Stimulated activated CD8-positive, alpha-beta memory T cell treated with anti-CD3 and anti-CD28 coated beads, Interleukin-15, amount 100 ng/mL, for 24 hours (primary cell): ENCODE data around the gene TRIB2.

Experiments used
- DNase-seq: peaks from one replicate; pipeline ENCODE4 v3.0.0-alpha.2; 2020; ENCODE audit warnings: low read depth

The TRIB2 gene

GRCh38 chr2:12720754-12721378 lies 4.1 kb downstream of the TRIB2 start:
- no peak for DNase-seq

- DNase-seq, result no peak
Observed at GRCh38 chr2:12721566-12722446, 5.1 kb downstream of the TRIB2 start.

DNA sequence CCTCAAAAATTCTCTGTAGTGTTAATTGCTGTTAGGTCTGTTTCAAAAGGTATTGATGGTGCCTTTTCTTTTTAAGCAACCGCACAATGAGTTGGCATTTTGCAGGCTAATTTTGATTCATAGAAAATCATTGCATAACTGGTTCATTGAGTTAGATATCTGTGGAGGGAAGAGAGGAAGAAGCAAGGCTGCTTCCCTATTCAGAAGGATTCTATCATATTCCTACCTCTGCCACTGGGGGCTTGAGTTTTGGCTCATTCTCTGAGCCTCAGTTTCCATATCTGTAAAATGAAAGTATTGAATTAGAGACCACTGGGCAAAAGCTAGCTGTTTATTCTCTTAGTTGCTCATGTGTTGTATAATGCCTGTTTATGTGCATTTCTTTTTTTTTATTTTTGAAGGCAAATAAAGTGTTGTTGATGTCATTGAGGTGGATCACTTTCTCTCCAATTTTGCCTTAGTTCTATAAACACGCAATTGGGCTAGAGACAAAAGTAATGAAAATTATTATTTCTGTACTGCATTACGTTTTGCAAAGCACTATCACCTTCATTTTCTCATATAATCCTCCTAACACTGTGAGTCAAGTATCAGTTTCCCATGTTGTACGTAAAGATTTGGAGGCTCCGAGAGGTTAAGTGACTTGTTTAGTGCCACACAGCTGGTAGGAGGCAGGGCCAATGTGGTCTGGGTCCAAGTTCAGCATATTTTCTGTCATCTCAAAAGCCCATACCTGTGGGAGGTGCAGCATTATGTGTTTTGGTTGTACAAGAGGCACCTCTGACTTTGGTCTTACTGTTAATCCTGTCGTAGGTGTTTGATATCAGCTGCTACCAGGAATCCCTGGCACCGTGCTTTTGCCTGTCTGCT lies 5.9 kb downstream of the TRIB2 start:
- DNase-seq, result no peak

GRCh38 chr2:12723736-12724463 lies 7.2 kb downstream of the TRIB2 start:
- DNase-seq, result no peak

GRCh38 chr2:12725233-12726187 lies 8.8 kb downstream of the TRIB2 start:
- DNase-seq, result no peak

DNA sequence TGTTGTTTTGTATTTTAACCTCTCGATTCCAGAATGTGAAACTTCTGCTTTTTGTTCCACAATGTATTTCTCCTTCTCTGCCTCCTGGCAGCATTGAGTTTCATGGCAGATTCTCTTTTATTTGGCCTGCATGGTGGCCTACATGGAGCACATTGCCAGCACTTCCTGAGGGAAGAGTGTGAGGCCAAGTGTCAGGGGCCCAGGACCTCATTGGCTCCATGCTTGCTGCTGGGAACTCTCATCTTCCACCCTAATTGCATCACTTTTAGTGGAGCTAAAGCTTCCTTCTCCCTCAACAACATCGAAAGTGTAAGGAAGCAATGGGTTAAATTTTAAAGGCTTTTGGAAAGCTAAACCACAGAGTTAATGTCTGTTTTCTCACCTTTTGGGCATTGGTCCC lies 9.5 kb downstream of the TRIB2 start:
- no peak for DNase-seq

GRCh38 chr2:12727065-12727464 lies 10.3 kb downstream of the TRIB2 start:
- DNase-seq, result no peak

DNA sequence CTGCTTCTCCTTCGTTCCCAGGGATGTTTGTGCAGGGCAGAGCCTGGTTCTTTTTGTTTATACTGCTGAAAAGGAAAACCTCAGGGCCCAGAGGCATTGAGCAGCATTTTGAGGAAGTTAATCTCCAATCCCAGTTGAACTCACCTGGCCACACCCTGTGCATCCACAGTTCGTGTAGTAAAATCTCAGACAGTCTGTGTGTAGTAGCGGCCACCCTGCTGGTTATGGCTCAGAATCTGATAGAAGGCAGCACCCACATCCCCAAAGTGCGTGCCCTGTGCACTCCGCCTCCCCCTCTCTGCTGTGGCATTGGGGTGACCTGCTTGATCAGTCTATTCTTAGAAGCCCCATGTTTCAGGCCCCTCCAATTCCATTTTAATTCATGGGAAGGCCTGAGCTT lies 10.9 kb downstream of the TRIB2 start:
- DNase-seq, result no peak

DNA sequence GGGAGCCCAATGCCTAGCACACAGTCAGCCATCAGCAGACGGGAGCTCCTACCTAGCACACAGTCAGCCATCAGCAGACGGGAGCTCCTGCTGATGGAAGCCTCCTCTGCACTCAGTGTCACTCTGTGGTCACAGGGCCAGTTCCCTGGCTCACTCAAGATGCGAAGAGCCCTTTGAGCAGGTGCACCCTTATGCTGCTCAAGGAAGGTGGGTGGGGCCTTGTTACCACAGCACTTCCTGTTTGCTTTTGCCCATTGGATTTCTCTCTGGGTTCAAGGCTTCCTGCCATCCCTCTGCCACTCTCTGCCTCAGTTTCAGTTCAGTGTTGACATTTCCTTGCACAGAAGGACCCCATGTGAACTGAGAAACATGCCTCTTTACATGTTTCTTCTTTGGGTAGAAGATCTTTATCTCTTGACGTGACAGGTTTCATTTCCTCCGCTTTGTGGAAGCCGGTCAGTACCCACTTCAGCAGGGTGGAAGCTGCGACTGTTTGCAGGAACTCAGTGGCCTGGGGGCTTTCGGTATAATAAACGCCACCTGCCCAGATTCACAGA lies 11.6 kb downstream of the TRIB2 start:
- DNase-seq, result no peak

GRCh38 chr2:12730265-12730664 lies 13.5 kb downstream of the TRIB2 start:
- no peak for DNase-seq

DNA sequence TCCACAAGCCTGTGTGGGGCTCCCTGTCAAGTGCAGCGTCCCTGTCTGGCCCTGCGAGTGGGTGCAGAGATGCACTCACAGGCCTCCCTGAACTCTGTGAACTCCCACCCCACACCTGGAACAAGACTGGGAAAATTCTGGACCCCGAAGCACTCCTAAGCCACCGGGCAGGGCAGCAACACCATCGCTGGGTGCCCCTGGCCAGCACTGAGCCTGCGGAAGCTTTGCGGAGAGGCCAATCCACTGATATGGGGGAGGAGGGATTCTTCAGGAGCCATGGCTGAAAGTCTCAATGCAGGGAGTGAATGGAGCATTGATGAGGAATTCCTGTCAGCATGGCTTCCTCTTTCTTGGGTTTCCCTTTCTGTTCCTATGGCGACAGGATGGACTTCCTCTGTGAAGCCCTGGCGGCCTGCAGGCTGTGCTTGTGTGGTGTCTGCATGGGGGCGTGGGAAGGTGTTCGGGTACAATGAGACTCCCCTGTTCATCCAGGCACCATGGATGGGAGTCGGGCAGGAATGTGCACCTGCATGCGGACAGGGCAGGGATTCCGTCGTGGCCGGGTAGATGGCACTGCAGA lies 15.1 kb downstream of the TRIB2 start:
- DNase-seq, result no peak

DNA sequence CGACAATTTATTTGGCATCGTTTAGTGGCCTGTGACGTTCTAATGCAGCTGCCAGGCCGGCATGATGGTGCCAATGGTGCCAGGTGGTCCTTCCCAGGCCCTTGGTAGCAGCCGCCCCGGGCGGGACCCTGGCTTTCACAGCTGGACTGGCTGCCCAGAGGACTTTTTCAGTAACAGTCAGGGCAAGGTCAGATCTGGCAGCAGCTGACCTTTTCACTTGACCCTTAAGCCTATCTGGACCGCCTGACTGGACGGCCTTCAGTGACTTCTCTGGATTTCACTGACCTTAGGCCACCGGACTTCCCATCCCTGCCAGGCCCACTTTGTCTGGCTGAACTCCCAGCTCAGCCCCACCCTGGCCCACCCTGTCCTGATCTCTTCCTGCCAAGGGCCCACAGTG lies 15.9 kb downstream of the TRIB2 start:
- DNase-seq, result no peak

DNA sequence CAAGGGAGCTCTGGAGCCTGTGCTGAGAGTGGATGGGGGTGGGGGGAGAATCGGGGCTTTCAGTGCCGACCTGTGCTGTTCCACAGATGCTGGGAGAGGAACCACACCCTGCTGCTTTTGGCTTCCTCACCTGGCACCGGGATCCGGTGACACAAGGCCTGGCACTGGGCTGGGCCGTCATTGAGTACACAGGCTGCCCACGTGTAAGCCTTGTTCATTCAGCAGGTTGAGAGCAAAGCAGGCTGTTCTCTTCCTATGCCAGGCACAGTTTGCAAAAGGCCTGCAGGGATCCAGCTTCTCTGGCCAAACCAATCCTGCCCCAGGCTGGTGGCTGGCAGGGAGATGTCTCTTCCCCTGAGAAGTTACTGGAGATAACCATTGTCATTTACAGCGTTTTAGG lies 17.1 kb downstream of the TRIB2 start:
- DNase-seq, result no peak

- DNase-seq, result no peak
Observed at GRCh38 chr2:12734914-12735654, 18.3 kb downstream of the TRIB2 start.

DNA sequence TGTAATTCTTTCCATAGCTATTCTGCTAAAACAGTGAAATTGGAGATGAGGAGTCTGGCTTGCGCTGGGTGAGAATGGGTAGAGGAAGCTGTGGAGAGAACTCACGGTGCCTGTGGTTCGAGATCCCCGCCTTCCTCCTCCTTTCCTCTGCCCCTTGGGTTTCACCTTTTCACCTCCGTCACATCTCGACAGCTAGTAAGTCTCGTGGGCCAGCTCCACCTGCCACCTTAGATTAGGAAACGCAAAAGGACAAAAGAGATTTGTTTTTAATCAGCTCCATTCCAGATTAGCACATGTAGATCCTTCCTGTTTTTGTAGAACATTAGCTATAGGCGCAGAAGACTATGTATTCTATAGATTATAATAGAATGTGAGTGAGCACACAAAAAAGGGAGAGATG lies 20.6 kb downstream of the TRIB2 start:
- no peak for DNase-seq

- DNase-seq, result no peak
Observed at GRCh38 chr2:12737738-12738485, 21.2 kb downstream of the TRIB2 start.

GRCh38 chr2:12739721-12740254 lies 23.1 kb downstream of the TRIB2 start:
- no peak for DNase-seq

GRCh38 chr2:12741380-12741779 lies 24.6 kb downstream of the TRIB2 start:
- DNase-seq, result no peak
